LoVo (cell line): ENCODE measurements around the gene THAP11.

Source experiments
- DNase-seq: peaks from one replicate; pipeline ENCODE4 v3.0.0-alpha.2; 2016; ENCODE audit warnings: low spot score

Gene THAP11

DNA sequence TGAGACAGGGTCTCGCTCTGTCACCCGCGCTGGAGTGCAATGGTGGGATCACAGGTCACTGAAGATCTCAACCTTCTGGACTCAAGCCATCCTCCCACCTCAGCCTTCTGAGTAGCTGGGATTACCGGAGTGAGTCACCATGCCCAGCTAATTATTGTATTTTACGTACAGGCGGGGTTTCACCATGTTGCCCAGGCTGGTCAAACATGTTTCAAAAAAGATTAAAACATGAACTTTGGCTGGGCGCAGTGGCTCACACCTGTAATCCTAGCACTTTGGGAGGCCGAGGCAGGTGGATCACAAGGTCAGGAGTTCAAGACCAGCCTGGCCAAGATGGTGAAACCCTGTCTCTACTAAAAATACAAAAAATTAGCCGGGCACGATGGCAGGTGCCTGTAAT is 4.9 kb upstream of the THAP11 start:
- peak; percentile 18 for DNase-seq

DNA sequence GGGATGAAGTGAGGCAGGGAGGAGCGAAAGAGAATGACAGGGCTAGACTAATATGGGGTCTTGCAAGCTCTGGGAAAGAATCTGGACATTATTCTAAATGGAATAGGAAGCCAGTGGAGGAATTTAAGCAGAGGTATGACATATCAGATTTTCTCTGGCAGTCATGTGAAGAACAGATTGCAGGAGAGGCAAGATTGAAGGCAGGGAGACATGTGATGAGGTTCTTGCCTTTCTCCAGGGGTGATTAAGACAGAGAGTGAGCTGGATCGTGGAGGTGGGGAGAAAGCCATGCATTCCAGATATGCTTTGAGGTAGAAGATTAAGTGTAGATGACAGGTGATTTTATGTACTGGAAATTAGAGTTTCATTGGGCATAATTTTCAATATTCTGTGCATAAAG is 4.3 kb upstream of the THAP11 start:
- DNase-seq: no peak

DNA sequence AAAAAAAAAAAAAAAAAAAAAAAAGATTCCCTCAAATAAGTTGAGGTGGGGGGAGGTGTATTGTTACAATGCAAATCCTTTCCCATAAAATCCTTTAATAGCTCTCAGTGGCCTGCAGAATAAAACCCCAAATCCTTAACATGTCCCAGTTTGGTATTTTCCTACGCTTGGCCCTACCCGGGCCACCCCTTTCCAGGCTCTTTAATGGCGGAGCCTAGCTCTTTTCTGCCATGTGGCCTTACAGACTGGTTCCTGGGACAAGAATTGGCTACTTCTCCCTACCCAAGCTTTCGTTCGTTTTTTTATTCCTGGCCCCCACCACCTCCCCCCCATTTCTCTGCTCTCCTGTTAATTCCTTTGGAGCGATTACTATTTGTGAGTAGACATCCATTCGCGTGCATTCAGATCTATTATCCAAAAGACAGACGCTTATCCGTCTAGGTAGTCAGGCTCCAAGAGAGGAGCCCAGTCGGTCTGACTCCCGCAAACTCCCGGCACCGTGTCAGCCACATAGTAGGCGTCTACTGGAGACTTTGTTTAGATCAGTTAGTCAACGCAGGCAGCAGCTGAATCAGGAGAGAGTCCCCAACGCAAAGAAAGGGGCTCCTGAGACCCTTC is 813 bp upstream of the THAP11 start:
- no peak for DNase-seq

DNA sequence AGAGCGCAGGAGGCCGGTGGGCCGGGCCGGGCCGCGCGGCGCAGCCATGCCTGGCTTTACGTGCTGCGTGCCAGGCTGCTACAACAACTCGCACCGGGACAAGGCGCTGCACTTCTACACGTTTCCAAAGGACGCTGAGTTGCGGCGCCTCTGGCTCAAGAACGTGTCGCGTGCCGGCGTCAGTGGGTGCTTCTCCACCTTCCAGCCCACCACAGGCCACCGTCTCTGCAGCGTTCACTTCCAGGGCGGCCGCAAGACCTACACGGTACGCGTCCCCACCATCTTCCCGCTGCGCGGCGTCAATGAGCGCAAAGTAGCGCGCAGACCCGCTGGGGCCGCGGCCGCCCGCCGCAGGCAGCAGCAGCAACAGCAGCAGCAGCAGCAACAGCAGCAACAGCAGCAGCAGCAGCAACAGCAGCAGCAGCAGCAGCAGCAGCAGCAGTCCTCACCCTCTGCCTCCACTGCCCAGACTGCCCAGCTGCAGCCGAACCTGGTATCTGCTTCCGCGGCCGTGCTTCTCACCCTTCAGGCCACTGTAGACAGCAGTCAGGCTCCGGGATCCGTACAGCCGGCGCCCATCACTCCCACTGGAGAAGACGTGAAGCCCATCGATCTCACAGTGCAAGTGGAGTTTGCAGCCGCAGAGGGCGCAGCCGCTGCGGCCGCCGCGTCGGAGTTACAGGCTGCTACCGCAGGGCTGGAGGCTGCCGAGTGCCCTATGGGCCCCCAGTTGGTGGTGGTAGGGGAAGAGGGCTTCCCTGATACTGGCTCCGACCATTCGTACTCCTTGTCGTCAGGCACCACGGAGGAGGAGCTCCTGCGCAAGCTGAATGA is 606 bp downstream of the THAP11 start:
- DNase-seq: no peak

DNA sequence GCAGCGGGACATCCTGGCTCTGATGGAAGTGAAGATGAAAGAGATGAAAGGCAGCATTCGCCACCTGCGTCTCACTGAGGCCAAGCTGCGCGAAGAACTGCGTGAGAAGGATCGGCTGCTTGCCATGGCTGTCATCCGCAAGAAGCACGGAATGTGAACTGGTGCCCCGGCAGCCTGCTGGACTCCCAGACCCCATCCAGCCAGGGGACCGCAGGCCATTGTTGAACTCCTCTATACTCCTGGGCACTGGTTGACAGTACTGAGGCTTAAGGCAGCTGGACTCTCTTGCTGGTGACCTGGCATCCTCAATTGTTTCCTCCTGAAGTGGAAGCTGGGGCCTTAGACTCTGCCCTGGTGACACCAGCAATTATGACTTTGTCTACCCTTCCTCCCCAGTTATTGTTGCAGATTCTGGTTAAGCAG is 1.2 kb downstream of the THAP11 start:
- DNase-seq: no peak

DNA sequence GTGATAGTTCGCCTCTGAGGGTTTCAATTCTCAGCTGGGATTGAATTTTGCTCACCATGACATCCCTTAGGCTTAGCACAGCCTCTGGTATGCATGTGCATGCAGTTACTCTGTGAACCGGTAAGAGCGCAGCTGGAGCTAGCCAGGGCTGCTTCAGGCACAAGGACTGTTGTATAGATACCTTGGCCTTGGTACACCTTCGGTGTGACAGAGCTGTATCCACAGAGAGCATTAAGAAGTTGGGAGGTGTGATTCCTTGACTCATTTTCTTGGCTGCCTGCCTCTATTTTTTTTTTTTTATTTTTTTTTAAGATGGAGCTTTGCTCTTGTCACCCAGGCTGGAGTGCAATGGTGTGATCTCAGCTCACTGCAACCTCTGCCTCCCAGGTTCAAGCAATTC is 2.4 kb downstream of the THAP11 start:
- no peak for DNase-seq

DNA sequence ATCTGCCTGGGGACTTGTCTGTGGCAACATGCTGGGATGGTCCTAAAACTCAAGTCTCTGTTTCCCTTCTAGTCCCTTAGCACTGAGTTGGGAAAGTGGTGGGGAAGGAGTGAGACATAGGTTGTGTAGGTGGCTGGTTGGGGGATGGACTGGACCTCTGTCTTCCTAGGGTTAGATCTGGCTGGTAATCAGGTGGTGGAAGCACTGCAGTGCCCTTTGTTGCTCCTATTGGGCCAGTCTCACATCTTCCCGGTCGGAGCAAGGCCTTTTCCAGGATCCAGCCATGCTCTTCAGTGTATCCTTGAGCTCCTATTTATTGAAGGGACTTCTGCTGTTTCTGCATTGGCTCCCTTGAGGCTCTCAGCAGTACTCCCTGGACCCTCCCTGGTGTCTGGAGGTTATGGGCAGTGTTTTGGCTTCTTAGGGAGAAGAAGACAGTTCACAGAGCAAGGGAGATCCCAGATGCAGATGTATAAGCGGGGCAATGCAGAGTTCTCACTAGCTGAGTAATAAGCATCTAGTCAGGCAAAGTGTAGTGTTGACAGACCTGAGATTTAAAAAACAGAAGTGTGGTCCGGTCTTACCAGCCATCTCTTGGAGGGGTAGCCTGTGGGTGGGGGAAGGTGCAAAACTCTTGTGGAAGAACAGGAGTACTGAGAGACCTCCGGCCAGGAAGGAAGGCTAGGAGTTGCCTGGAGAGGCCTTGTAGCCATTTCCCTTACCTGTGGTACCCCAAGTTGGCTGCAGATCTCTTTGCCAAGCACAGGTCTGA is 3.4 kb downstream of the THAP11 start:
- DNase-seq: no peak

DNA sequence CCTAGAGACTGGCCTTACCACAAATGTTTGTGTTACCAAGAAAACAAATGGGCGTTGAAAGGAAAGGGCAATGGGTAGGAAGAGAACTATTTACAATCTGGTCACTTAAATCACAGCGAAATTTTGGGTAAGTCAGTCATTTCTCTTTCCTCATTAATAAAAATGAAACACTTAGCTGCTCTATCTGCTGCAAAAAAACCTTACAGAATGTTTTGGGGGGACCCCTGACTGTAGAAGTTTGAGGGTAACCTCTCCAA is 3.9 kb downstream of the THAP11 start:
- DNase-seq: no peak

DNA sequence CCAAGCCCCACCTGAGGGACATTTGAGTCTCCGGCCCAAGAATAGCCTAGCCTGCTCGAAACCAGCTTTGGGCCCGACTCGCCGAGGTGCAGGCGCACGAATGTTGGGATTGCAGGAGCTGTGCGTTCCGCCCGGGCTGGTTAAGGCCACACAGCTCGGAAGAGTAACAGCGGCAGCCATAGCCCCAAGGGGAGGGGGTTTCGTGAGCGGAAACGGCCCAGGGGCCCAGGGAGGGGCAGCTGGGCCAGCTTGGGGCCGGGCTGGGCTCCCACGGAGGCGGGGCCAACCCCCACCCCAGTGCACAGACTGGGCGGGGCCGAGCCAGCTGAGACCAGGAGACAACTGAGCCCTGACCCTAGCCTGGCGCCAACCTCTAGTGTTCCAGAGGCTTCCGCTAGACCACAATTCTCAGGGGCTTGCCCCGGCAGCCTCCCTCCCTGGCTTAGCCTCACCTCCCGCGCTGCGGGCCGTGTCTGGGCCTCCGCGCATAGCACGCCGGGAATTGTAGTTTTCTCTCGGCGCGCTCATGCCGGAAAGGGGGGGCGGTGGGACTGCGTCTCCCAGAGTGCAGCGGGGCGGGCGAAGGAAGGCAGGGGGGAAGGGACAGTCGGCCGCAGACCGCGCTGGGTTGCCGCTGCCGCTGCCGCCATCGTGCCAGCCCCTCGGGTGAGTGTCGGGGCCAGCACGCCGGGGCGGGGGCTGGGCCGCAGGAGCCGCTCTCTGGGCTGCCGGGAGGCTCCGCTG is 4.4 kb downstream of the THAP11 start, which contains the start of gene NUTF2:
Gene NUTF2 (plus strand): TSS at position 614 of the 744 bp plus-strand sequence. CDS start 18,198 bp downstream, outside the sequence.
- DNase-seq: peak; percentile 95

DNA sequence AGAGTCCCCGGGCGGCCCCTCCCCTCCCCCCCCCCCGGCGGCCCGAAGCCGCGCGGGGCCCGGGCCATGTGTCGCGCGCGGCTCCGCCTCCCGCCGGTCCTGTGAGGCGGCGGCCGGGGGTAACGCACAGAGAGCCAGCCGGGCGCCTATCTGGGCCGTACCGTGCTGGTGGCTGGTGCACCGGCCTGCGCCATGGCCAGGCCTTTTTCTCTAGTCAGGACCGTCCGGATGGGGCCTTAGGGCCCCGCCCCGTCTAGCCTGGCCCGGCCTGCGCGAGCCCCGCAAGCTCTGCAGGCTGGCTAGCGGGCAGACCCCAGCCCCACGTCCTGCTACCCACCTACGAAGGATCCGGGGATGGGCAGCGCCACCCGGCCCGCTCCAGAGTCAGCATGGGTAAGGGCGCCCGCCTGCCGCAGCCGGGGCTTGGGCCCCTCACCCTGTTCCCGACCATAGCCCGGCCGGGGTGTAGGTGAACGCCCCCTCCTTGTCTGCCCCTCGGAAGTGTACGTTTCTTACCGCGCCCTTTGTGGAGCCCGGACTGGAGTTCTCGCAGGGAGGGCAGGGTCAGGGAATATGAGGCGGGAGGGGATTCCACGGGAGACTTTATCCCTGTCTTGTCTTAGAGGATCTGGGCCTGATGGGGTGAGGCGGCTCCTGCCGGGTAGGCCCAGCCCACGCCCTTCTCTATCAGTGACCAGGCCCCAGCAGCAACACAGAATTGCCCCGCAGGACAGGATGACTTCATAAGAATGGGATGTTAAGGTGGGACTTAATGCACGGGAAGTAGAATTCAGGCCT is 5.1 kb downstream of the THAP11 start, which contains the start of gene CENPT:
Gene CENPT (minus strand): TSS at position 630 of the 798 bp plus-strand sequence. CDS start 13,834 bp downstream, outside the sequence.
- peak; percentile 69 for DNase-seq

DNA sequence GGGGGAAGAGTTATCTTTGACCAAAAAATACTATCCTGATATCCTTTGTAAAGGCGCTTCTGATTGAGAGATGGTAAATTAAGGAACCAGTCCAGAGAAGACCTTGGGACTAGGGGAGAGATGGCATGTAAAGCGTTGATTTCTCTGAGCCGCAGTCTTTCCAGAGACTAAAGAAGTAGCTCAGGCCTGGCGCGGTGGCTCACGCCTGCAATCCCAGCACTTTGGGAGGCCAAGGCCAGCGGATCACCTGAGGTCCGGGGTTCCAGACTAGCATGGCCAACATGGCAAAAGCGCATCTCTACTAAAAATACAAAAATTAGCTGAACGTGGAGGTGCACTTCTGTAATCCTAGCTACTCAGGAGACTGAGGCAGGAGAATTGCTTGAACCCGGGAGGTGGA is 6.0 kb downstream of the THAP11 start:
- no peak for DNase-seq

DNA sequence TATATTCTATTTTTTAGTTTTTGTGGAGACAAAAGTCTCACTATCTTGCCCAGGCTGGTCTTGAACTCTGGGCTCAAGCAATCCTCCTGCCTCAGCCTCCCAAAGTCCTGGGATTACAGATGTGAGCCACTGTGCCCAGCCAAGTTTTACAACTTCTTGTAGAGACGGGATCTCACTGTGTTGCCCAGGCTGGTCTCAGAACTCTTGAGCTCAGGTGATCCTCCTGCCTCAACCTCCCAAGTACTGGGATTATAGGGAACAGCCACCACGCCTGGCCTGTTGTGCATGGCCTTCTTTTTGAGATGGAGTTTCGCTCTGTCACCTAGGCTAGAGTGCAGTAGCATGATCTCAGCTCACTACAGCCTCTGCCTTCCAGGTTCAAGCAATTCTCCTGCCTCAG is 11.6 kb downstream of the THAP11 start:
- no peak for DNase-seq

DNA sequence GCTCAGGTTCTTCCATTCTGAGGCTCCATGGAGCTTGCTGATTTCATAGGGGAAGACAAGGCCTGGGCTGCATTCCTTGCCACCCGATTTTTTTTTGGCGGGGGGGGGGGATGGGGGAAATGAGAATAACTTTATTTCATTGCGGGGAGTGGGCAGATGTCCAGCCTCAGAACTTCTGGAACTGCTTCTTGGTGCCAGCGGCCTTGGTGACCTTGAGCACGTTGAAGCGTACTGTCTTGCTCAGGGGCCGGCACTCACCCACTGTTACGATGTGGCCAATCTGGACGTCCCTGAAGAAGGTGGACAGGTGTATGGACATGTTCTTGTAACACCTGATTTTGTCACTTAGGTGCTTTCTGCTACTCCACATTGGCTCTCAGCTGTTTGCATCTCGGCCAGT is 13.7 kb downstream of the THAP11 start:
- no peak for DNase-seq

DNA sequence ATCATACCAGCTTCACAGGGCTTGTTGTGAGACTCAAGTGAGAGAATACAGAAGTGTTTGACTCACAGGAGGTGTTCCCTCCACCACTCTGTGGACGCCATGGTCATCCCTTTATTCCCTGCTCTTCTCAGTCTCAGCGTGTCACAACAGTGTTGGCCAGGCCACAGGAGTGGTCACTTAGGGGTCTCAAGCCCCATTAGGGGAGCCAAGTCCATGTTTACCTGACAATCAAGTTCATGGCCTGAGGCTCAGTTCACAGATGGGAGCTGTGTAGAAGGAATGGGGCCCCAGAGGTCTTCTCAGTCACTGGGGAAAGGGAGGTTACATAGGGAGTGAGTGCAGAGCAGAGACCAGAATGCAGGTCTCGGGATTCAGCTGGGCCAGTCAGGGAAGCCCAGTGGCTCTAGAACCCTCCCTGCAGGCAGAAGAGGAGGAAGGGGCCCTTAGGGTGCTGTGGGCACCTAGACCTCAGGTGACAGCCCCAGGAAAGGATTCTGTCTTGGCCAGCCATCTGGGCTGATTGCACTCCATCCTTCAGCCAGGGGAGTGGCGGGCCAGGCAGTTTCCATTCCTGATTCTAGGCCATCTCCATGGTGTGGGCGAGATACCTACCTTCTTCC is 14.9 kb downstream of the THAP11 start:
- DNase-seq: no peak

DNA sequence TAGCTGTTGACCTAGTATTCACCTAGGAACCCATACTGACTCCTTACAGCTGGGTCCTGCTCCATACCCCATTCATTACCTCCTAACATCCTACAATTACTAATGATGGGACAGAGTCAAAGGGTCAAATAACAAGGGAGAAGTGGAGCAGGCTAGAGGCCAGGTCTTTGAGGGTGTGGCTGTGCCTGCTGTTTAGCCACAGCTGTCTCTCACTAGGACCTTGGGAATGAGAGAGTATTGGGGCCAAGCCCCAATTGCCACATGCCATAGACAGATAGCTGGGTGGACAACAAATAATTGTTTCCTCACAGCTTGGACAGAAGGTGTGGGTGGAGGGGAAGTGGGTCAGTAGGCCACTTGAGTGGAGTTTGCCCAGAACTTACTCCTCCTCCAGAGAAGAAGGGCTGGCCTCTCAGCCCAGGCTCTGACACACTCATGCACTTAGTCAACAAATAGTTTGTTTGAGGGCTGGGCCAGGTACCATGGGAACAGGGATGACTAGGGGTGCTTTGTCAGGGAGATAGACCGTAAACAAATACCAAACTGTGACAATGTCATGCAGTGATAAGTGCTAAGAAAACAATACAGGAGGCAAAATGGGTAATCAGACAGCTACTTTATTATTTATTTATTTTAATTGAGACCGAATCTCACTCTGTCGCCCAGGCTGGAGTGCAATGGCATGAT is 15.6 kb downstream of the THAP11 start:
- DNase-seq: peak; percentile 85

DNA sequence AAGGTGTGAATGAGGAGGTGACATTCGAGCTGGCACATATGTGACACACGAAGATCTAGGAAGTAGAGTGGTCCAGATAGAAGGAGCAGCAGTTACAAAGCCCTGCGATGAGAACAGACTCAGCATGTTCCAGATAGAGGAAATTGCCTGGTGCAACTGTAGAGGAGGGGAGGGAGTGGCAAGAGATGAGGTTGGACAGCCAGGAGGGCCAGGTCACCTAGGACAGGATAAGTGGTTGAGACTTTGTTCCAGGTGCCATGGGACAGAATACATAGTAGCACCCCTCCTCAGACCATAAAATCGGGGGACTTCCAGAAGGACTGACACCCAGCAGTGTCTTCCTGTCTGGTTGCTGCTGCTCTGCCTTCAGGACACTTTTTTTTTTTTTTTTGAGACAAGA is 16.4 kb downstream of the THAP11 start:
- DNase-seq: no peak

DNA sequence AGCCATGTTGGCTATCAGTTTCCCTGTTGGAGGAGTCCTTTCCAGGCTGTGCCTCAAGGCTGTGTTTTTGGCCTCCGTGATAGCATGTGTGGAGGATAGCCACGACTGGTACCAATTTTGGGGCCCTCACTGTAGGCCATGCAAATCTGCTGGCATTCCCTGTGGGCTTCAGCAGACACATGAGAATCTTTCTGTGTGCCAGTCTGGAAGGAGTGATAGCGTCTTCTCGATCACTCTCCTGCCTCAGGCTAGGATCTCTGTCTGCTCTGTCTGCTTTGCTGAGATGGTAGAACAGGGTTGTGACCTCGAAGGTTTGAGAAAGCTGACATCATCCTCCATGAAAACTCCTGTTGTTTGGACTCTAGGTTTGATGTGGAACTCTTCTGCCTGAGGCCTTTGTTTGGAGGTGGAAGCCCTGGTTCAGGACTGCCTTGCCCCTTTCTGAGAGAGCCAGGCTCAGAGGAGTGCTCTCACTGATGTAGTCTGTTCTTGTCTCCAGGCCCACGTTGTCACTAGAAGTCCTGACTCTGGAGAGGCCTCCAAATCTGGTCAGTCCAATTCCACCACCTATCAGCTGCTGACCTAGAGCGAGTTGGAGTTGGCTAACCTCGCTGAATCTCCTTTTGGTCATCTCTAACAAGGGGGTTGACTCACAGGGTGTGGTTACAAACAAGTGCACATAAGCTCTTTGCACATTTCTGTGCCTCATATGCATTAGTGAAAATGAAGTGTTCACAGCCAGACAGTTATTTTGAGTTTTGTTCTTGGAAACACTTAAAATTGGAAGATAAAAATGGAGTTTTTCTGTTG is 18.7 kb downstream of the THAP11 start:
- no peak for DNase-seq

DNA sequence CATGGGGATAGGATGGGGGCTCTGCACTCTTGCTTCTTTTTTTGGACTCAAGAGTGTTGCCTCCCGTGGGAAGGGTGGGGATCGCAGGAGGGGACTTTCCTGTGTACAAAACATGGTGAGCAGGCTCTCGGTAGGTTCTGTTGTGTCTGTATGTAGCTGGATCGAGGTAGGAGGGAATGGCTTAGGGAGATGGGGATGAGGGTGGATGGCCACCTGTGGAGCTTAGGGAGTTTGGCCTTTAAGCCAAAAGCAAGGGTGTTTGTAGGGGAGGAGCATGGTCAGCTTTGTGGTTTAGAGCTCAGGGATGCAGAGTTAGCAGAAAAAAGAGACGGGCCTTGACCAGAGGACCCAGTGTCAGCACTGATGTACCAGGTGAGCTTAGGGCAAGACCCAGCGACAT is 19.8 kb downstream of the THAP11 start:
- no peak for DNase-seq
